HepG2 (cell line): ENCODE results near the gene TPM2. TPM values are rescaled to one million over a fixed set of nuclear protein-coding genes. Genes with fewer than 3 reads are reported as not detected.

Source experiments
- FLYWCH1 ChIP-seq: sonication (generic); formaldehyde crosslinking; IDR thresholded peaks from 2 replicates; pipeline ENCODE4 v1.8.1; 2023; ENCODE audit warnings: mild to moderate bottlenecking, missing genetic modification reagents
- GABPA ChIP-seq, 2 experiments: IDR thresholded peaks; 2 replicates each; pipeline ENCODE4 v1.6.1; 2011 to 2016; ENCODE audit warnings: low read depth in 2 of 2, low read length in 1 of 2, missing biosample characterization in 1 of 2, missing genetic modification characterization in 1 of 2
- KLF6 ChIP-seq: IDR thresholded peaks from 2 replicates; pipeline ENCODE4 v1.8.0; 2016; ENCODE audit warnings: missing biosample characterization, missing genetic modification reagents
- MEF2D ChIP-seq: sonication (generic); formaldehyde crosslinking; IDR thresholded peaks from 2 replicates; pipeline ENCODE4 v1.5.1; 2020; ENCODE audit warnings: mild to moderate bottlenecking, missing genetic modification reagents
- MEIS1 ChIP-seq: sonication (generic); formaldehyde crosslinking; IDR thresholded peaks from 2 replicates; pipeline ENCODE4 v1.9.0; 2021; ENCODE audit warnings: mild to moderate bottlenecking, missing genetic modification reagents, moderate library complexity, borderline replicate concordance
- MXI1 ChIP-seq: IDR thresholded peaks from 3 replicates; pipeline ENCODE4 v1.6.1; 2012; ENCODE audit warnings: low read depth, low read length, inconsistent platforms, borderline replicate concordance
- NFE2L1 ChIP-seq: sonication (generic); formaldehyde crosslinking; IDR thresholded peaks from 2 replicates; pipeline ENCODE4 v1.4.0; 2020; ENCODE audit warnings: missing genetic modification reagents, mild to moderate bottlenecking, borderline replicate concordance
- TP53 ChIP-seq: sonication (generic); formaldehyde crosslinking; conservative IDR thresholded peaks from 2 replicates; pipeline ENCODE4 v1.4.0; 2020; ENCODE audit warnings: missing genetic modification reagents
- ZFP1 ChIP-seq: IDR thresholded peaks from 2 replicates; pipeline ENCODE4 v1.6.1; 2016
- ZNF296 ChIP-seq: sonication (generic); formaldehyde crosslinking; conservative IDR thresholded peaks from 2 replicates; pipeline ENCODE4 v1.5.0; 2020; ENCODE audit warnings: mild to moderate bottlenecking, missing genetic modification reagents
- ZNF350 ChIP-seq: sonication (generic); formaldehyde crosslinking; IDR thresholded peaks from 2 replicates; pipeline ENCODE4 v1.4.0; 2020; ENCODE audit warnings: mild to moderate bottlenecking, low read depth, missing genetic modification reagents, borderline replicate concordance
- ZNF547 ChIP-seq: sonication (generic); formaldehyde crosslinking; IDR thresholded peaks from 2 replicates; pipeline ENCODE4 v1.5.1; 2020; ENCODE audit warnings: mild to moderate bottlenecking, missing genetic modification reagents
- ZNF709 ChIP-seq: sonication (generic); formaldehyde crosslinking; IDR thresholded peaks from 2 replicates; pipeline ENCODE4 v1.5.0; 2020; ENCODE audit warnings: mild to moderate bottlenecking, missing genetic modification reagents
- polyA plus RNA-seq, 8 experiments: library from polyadenylated mRNA; depleted of rRNA in 3 of 8; stranded (reverse) in 7 of 8; unstranded in 1 of 8; fragments of >200 nt; fragmentation: Illumina TruSeq in 4 of 8; extraction: Trizol in 4 of 8; gene quantifications; 2 replicates each; pipeline versions ENCODE4 v1.2.1 to v1.2.3, GENCODE V29; 2011 to 2016; ENCODE audit warnings: low read depth in 4 of 8, missing spikeins in 1 of 8, mixed read lengths in 1 of 8; ENCODE audit not compliant: insufficient read depth in 1 of 8
- total RNA-seq, 5 experiments: library from RNA; depleted of rRNA; stranded (reverse); fragments of >200 nt; fragmentation: Illumina TruSeq; extraction: Trizol; gene quantifications; 2 replicates each; pipeline ENCODE4 v1.2.3, GENCODE V29; 2016; ENCODE audit warnings: low read depth in 1 of 5
- TF ChIP-seq, protein P1 (sequence below): IDR thresholded peaks from 2 replicates; pipeline ENCODE4 v1.6.1; 2016; ENCODE audit warnings: missing biosample characterization, missing genetic modification reagents, low read depth
- TF ChIP-seq, protein P2 (sequence below): sonication (generic); formaldehyde crosslinking; IDR thresholded peaks from 2 replicates; pipeline ENCODE4 v1.8.0; 2022; ENCODE audit warnings: mild to moderate bottlenecking, missing genetic modification reagents, moderate library complexity
- TF ChIP-seq, protein P3 (sequence below): sonication (generic); formaldehyde crosslinking; IDR thresholded peaks from 2 replicates; pipeline ENCODE4 v1.5.0; 2020; ENCODE audit warnings: mild to moderate bottlenecking, missing genetic modification reagents, borderline replicate concordance
- TF ChIP-seq, protein P4 (sequence below): IDR thresholded peaks from 2 replicates; pipeline ENCODE4 v1.6.1; 2016; ENCODE audit warnings: low read depth, control low read depth
- TF ChIP-seq, protein P5 (sequence below): sonication (generic); formaldehyde crosslinking; IDR thresholded peaks from 2 replicates; pipeline ENCODE4 v1.5.0; 2020; ENCODE audit warnings: mild to moderate bottlenecking, missing genetic modification reagents, moderate library complexity

Gene TPM2
- total and polyA plus RNA-seq, 2 of the 13 experiments (the other 11 are each of a cell fraction or from before 2014, with no cell fraction given): 3.1 to 10.7 TPM

DNA sequence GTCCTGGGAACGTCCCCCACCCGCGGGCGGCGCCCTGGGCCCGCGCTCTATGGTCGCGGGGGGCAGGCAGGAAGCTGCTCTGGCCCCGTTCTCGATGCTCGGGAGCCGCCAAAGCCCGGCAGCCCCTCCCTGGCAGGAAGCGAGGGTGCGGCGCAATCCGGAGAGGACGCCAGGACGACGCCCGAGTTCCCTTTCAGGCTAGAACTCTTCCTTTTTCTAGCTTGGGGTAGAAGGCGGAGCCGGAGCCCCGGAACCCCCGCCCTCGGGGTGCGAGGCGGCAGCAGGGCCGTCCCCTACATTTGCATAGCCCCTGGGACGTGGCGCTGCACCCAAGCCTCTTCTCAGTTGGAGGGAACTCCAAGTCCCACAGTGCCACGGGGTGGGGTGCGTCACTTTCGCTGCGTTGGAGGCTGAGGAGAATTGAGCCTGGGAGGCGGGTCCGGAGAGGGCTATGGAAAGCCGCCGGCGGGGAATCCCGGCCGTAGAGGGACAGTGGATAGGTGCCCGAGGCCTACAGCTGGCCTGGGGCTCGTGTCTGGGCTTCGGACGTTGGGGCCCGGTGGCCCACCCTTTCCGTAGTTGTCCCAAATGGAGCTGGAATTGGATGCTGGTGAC is 42.6 kb upstream of the TPM2 start, which contains the start of the genes CREB3 and TLN1 (continued):
- TF ChIP-seq MEIS1 (peak; percentile 69; the same call in 1 of the 2 replicates), ZNF296 (CRISPR knock-in tag) (0 out of 2 replicates have a peak, but pooled peaks have one; percentile 37), KLF6 (CRISPR knock-in tag) (peak; percentile 91; the same call in 1 of the 2 replicates), GABPA (IDR thresholded peaks at IDR 0.05; ENCODE audit: low read depth, low read length) (peak; percentile 89), GABPA (CRISPR knock-in tag; IDR thresholded peaks at IDR 0.05; ENCODE audit: low read depth) (peak; percentile 93), ZNF547 (peak; percentile 74), ZNF709 (CRISPR knock-in tag) (0 out of 2 replicates have a peak, but pooled peaks have one; percentile 35), NFE2L1 (CRISPR knock-in tag) (no peak), FLYWCH1 (CRISPR knock-in tag) (no peak), MEF2D (0 out of 2 replicates have a peak, but pooled peaks have one; percentile 66), MXI1 (peak; percentile 67; the same call in 1 of the 3 replicates), ZFP1 (CRISPR knock-in tag) (no peak), ZNF350 (CRISPR knock-in tag) (peak; percentile 47; the same call in 1 of the 2 replicates), TP53 (peak; percentile 79; the same call in 1 of the 2 replicates)
- TF ChIP-seq, protein P1, sequence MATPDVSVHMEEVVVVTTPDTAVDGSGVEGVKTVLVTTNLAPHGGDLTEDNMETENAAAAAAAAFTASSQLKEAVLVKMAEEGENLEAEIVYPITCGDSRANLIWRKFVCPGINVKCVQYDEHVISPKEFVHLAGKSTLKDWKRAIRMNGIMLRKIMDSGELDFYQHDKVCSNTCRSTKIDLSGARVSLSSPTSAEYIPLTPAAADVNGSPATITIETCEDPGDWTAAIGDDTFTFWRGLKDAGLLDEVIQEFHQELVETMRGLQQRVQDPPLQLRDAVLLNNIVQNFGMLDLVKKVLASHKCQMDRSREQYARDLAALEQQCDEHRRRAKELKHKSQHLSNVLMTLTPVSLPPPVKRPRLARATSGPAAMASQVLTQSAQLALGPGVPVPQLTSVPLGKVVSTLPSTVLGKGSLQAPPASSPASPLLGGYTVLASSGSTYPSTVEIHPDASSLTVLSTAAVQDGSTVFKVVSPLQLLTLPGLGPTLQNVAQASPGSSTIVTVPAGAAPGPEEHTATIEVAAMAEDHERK: peak; percentile 74
- TF ChIP-seq, protein P2, sequence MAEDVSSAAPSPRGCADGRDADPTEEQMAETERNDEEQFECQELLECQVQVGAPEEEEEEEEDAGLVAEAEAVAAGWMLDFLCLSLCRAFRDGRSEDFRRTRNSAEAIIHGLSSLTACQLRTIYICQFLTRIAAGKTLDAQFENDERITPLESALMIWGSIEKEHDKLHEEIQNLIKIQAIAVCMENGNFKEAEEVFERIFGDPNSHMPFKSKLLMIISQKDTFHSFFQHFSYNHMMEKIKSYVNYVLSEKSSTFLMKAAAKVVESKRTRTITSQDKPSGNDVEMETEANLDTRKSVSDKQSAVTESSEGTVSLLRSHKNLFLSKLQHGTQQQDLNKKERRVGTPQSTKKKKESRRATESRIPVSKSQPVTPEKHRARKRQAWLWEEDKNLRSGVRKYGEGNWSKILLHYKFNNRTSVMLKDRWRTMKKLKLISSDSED (CRISPR knock-in tag): no peak
- TF ChIP-seq, protein P3, sequence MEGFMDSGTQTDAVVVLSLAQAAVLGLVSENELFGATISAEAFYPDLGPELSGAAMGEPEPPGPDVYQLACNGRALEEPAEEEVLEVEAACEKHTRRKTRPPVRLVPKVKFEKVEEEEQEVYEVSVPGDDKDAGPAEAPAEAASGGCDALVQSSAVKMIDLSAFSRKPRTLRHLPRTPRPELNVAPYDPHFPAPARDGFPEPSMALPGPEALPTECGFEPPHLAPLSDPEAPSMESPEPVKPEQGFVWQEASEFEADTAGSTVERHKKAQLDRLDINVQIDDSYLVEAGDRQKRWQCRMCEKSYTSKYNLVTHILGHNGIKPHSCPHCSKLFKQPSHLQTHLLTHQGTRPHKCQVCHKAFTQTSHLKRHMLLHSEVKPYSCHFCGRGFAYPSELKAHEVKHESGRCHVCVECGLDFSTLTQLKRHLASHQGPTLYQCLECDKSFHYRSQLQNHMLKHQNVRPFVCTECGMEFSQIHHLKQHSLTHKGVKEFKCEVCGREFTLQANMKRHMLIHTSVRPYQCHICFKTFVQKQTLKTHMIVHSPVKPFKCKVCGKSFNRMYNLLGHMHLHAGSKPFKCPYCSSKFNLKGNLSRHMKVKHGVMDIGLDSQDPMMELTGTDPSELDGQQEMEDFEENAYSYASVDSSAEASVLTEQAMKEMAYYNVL: peak; percentile 70; the same call in 1 of the 2 replicates
- TF ChIP-seq, protein P4, sequence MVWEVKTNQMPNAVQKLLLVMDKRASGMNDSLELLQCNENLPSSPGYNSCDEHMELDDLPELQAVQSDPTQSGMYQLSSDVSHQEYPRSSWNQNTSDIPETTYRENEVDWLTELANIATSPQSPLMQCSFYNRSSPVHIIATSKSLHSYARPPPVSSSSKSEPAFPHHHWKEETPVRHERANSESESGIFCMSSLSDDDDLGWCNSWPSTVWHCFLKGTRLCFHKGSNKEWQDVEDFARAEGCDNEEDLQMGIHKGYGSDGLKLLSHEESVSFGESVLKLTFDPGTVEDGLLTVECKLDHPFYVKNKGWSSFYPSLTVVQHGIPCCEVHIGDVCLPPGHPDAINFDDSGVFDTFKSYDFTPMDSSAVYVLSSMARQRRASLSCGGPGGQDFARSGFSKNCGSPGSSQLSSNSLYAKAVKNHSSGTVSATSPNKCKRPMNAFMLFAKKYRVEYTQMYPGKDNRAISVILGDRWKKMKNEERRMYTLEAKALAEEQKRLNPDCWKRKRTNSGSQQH: peak; percentile 65
- TF ChIP-seq, protein P5, sequence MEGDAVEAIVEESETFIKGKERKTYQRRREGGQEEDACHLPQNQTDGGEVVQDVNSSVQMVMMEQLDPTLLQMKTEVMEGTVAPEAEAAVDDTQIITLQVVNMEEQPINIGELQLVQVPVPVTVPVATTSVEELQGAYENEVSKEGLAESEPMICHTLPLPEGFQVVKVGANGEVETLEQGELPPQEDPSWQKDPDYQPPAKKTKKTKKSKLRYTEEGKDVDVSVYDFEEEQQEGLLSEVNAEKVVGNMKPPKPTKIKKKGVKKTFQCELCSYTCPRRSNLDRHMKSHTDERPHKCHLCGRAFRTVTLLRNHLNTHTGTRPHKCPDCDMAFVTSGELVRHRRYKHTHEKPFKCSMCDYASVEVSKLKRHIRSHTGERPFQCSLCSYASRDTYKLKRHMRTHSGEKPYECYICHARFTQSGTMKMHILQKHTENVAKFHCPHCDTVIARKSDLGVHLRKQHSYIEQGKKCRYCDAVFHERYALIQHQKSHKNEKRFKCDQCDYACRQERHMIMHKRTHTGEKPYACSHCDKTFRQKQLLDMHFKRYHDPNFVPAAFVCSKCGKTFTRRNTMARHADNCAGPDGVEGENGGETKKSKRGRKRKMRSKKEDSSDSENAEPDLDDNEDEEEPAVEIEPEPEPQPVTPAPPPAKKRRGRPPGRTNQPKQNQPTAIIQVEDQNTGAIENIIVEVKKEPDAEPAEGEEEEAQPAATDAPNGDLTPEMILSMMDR (CRISPR knock-in tag): peak; percentile 83
